ENCODE measurements around the gene PIK3C3.
A peak's percentile ranks its signal among the peaks of the same experiment; 100 is the strongest.
"Not testable (repeated sequence)": the region's sequence is repeated elsewhere in the genome, so short reads cannot be mapped to it uniquely, and the experiment has no call there.

PIK3C3 gene

GRCh38 chr18:42024131-42024530, 69.1 kb downstream of the PIK3C3 start:
- no peak for DNase-seq (ENCODE audit: low read depth, low spot score)

DNA sequence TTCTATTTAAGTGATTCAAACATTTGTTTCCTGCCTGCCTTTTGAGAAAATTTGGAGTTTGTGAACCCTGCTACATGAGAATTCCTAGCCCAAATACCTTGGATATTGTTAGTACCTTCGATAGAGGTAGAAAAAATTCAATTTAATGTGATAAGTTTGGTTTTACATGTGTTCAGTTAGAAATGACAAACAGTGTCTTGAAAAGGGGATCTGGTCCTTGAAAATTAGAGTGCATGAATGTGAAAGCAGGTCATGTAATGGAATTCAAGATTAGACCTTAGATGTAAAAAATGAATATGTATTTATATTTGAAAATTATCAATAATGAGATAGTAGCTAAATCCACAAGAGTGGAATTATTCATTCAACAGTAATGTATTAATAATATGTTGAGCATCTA, 70.5 kb downstream of the PIK3C3 start:
- no peak for DNase-seq (ENCODE audit: low read depth, low spot score)

- DNase-seq (ENCODE audit: low read depth, low spot score): no peak
These were observed 71.1 kb downstream of the PIK3C3 start for GRCh38 chr18:42025974-42026625.

GRCh38 chr18:42028247-42028832, 73.3 kb downstream of the PIK3C3 start:
- no peak for DNase-seq (ENCODE audit: low read depth, low spot score)

GRCh38 chr18:42029092-42029491, 74.1 kb downstream of the PIK3C3 start:
- no peak for DNase-seq (ENCODE audit: low read depth, low spot score)

GRCh38 chr18:42030586-42031182, 75.7 kb downstream of the PIK3C3 start:
- DNase-seq (ENCODE audit: low read depth, low spot score): no peak

GRCh38 chr18:42032447-42032846, 77.4 kb downstream of the PIK3C3 start:
- DNase-seq (ENCODE audit: low read depth, low spot score): no peak

- DNase-seq (ENCODE audit: low read depth, low spot score): no peak
These were observed 78.2 kb downstream of the PIK3C3 start for GRCh38 chr18:42033137-42033810.

DNA sequence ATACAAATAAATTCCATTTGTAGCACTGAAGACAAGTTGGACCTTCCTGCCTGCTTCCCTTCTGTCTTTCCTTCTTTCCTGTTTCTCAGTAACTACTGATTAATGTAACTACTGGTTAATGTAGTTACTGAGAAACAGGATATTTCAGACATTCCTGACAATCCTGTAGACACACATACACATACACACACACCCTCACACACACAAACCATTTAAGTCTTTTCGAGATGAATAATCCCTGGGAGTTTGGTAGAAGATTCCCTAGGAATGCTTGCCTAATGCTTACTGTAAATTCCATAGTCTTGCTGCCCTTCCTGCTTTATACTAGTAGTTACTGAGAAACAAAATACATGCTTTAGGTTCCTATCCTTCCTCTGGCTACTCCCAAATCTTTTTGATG, 83.9 kb downstream of the PIK3C3 start:
- no peak for DNase-seq (ENCODE audit: low read depth, low spot score)

GRCh38 chr18:42039396-42039795, 84.4 kb downstream of the PIK3C3 start:
- no peak for DNase-seq (ENCODE audit: low read depth, low spot score)

GRCh38 chr18:42041793-42042192, 86.8 kb downstream of the PIK3C3 start:
- no peak for DNase-seq (ENCODE audit: low read depth, low spot score)

DNA sequence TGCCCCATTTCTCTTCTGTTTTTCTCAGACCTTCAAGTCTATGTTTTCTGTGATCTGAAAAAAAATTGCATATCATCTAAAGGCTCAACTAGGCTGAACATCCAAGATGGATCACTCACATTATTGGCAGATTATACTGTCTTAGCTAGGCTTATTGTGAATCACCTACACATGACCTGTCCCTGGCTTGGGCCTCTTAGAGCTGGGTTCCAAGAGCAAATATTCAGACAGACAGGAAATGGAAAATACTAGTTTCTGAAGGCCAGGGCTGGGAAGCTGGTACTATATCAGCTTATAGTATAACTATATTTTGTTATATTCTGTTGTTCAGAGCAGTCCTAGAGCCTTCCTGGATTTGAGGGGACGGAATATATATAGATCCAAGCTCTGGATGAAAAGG, 90.3 kb downstream of the PIK3C3 start:
- DNase-seq (ENCODE audit: low read depth, low spot score): no peak

- DNase-seq (ENCODE audit: low read depth, low spot score): no peak
These were observed 92.7 kb downstream of the PIK3C3 start for GRCh38 chr18:42047721-42048120.

DNA sequence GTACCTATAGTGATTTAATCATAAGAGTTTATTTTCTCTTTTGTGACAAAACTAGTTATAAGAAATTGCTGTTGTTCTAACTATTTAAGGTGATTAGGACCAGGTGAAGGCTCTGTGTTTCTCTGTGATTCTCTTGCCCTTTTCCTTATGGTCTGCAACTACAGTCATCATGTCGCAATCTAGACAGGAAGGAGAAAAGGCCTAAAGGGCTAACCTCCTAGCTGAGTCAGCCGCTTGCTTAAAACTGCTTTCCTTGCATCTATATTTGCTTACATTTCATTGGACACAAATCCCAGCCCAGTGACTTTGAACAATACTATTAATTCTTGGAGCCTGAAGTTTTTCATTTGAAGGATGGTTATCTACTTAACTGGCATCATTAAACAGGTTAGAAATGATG, 93.1 kb downstream of the PIK3C3 start:
- peak; percentile 20 for DNase-seq (ENCODE audit: low read depth, low spot score)

DNA sequence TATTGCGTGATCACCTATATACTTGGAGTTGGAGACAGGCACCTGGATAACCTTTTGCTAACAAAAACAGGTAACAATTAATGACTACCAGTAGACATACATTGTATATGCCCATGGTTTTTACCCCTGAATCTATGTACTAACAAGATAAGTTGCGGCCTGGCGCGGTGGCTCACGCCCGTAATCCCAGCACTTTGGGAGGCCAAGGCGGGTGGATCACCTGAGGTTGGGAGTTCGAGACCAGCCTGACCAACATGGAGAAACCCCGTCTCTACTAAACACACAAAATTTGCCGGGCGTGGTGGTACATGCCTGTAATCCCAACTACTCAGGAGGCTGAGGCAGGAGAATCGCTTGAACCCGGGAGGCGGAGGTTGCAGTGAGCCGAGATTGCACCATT, 94.5 kb downstream of the PIK3C3 start:
- DNase-seq (ENCODE audit: low read depth, low spot score): not testable (repeated sequence)

DNA sequence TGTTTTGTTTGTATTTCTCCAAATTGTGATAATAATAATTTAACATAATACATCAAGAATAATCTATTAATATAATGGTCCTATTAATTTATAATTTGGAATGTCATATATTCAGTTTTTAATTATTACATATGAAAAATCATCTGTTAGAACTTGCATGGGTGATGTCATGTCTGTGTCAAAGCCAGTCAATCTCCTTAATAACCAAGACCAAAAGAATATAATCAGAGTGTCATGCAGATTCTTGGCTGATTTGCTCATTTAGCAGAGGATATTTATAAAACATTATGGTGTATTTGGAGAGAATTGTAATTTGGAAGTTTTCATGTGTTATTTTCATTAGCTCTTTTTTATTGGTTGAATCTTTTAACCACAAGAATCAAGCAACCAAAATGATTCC, 96.4 kb downstream of the PIK3C3 start:
- no peak for DNase-seq (ENCODE audit: low read depth, low spot score)

- no peak for DNase-seq (ENCODE audit: low read depth, low spot score)
These were observed 97.2 kb downstream of the PIK3C3 start for GRCh38 chr18:42052122-42052708.

DNA sequence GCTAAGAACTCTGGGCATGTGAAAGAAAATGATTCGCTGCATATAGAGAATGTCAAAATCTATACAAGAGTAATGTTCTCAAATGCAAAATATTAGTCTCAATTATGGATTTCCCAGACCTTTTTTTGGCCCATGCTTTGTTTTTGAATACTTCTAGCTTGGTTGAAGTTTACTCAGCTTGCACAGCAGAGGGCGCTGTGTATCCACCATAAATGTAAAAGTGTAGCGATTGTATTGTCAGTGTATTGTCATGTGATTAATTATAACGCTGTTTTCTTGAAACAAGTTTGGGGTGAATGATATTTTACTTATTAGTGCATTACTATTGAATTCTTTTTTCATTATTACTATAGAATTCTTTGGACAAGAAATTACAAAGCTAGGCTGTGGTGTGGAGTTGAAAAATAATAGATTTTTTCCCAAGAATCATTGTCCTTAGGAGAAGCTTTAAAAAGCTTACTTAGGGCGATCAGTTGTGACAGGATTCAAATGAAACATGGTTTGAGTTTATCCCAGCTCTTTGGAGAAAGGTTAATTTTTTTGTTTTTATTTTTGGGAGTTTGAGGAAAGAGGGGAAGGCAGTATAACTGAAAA, 98.3 kb downstream of the PIK3C3 start:
- DNase-seq (ENCODE audit: low read depth, low spot score): peak; percentile 17

- DNase-seq (ENCODE audit: low read depth, low spot score): no peak
These were observed 109.1 kb downstream of the PIK3C3 start for GRCh38 chr18:42064109-42064508.

- no peak for DNase-seq (ENCODE audit: low read depth, low spot score)
These were observed 112.5 kb downstream of the PIK3C3 start for GRCh38 chr18:42067518-42067917.

GRCh38 chr18:42068030-42068429, 113.0 kb downstream of the PIK3C3 start:
- DNase-seq (ENCODE audit: low read depth, low spot score): no peak

- DNase-seq (ENCODE audit: low read depth, low spot score): no peak
These were observed 114.0 kb downstream of the PIK3C3 start for GRCh38 chr18:42069036-42069435.
